Stimulated activated CD4-positive, alpha-beta T cell treated with anti-CD3 and anti-CD28 coated beads, TNF-alpha, amount 100 ng/mL, for 48 hours (primary cell): ENCODE results near the gene FARS2.
"Not testable (repeated sequence)": the region's sequence is repeated elsewhere in the genome, so short reads cannot be mapped to it uniquely, and the experiment has no call there.

Experiments used
- DNase-seq, 3 donors: peaks; one replicate each; pipeline ENCODE4 v3.0.0-alpha.2; 2020; ENCODE audit warnings: low read depth in 3 of 3

FARS2 gene

DNA sequence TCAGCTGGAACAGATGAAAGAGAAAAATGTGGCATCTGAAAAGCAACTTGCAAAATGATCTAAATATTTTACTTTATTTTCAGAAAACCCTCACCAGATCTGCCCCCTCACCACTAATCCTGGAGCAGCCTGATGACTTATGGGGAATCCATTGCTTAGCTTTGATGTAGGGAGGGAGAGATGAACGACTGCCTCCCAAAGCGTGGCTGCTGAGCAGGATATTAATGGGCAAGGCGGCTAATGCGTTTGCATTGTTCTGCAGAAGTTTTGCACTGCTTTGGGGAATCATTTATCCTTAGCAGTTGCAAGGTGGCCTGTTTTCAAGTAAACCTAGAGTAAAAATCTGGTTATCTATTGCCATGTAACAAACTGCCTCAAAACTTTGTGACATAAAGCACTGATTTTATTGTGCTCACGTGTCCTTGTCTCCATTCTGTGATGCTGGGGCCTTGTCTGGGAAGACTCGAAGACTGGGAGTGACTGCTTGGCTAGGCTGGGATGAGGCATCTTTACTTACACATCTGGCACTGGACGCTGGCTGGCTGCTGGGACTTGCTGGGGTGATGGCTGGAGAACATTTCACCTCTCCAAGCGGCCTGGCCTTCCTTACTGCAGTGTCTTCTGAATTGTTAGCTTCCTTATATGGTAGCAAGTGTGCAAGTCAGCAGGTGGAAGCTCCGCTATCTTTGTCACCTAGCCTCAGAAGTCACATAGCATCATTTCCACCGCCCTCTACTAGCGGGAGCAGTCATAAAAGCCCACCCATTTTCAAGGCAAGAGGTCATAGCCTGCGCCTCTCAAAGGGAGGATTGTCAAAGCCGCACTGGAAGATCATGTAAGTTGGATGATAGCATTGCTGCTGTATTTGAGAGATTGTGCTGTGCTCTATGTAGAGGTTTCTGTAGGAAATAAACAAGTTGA lies 432.2 kb downstream of the FARS2 start:
- no peak for DNase-seq

DNA sequence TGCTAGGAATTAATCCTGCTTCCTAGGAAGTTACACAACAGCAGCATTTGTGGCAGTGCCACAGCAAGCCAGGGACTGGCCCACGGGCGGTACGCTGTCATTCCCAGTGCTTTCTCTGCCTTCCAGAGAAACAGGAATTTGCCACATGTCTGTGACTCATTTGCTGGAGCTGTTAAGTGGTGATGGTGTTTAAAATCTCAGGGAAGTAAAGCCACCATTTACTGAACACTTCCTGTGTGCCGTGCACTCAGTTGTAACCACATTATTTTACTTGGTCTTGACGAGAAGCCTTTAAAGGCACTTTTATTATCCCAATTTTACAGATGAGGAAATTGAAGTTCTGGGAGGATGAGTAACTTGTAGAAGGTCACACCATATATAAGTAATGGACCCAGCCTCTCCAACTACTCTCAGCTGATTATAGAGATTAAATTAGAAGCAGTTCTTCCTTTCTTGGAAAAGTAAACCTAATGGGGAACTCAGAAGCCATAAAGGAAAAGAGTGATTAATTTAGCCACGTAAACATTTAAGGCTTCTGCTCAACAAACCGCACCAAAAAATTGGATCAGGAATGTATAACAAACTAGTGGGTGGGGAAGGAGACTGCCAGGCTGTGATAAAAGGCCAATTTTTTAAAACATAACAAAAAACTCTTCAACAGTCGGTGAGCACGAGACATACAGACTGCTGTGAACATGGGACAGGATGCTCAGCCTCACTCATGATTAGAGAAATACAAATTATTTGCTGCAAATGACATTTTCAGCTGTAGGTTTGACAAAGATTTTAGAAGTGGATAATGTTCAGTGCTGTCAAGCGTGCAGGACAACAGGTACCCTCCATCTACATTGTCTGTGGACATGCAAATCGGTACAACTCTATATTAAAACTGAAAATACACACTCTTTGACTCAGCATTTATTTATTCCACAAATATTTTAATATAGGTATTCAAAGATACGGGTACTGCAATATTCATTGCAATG lies 434.2 kb downstream of the FARS2 start:
- no peak for DNase-seq

DNA sequence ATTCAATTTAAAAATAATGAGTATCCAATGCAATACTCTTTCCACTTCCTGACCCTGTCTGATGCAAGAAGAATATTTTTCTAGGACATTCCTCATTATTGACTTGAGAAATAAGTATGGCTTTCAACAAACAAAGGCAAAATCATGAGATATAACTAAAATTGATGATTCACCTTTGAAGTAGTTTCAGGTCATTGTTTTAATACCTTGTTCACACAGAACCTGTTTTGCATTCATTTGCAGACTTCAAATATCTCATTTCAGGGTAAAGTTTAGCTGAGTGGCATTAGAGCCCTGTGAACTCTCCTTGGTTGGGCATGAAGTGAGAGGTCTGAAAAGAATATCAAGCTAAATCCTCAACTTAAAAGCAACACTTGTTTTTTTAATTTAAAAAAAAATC lies 436.2 kb downstream of the FARS2 start:
- no peak for DNase-seq

DNA sequence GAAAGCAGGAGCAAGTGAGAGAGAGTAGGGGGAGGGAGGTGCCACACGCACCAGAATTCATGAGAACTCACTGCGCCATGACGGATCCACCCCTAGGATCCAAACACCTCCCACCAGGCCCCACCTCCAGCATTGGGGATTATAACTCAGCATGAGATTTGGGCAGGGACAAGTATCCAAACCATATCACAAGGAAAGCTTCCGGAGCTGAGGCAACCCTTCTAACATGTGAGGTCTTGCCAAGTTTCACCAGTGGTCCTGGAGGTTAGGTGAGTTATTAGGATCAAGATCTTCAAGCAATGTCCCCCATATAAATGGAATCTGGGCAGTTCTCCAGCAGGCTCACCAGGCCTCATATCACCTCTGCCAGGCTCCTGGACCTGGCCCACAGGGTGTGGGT lies 437.0 kb downstream of the FARS2 start:
- DNase-seq, result no peak

DNA sequence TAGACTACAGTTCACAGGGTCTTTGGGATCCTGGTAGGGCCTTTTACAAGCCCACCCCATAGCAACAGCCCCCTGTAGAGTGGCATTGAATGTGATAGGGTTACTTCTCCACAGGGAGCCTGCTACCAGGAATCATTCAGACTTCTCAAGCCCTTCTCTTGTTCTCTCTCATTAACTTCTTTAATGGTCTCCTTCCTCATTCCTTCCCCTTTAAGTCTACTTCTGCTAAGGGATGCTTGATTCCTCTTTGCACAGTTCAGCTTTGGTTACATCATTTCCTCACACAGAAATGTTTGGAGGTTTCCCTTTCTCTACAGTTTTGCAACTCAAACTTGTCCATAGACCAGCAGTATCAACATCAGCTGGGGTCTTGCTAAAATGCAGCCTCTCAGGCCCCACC lies 437.8 kb downstream of the FARS2 start:
- DNase-seq, result not testable (repeated sequence)

DNA sequence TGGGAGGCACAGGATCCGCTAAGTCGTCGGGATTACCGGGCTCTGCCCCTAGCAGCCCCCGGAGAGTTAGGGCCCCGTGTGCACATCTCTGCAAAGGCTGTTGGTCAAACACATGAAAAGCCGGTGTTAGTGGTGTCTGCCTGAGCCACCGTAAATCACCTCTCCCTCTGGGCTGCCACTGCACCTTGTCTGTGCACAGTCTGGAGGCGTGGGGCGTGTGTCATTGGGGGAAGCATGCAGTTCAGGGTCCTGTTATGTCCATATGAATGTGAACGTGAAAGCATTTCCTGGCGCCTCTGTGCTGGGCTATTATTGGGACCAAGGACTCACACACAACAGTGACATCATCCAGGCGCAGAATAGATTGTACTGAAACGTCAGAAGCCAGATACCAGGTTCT lies 439.9 kb downstream of the FARS2 start:
- no peak for DNase-seq

DNA sequence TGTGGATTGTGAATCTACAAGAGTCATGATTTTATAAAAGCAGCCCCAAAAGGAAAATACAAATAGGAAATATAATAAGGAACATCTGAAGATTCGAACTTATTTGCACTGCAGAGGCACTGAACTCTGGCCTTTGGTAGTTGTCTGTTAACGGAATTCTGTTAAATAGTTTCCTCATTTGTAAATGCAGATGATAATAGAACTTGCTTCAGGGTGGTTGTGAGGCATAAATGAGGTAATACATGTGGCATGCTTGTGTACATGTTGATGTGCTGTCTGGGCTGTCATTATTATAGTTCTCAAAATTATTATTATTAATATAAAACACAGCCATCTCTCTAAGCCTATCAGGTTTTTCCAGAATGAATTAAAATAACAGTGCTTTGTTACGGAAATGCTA lies 443.4 kb downstream of the FARS2 start:
- no peak for DNase-seq

DNA sequence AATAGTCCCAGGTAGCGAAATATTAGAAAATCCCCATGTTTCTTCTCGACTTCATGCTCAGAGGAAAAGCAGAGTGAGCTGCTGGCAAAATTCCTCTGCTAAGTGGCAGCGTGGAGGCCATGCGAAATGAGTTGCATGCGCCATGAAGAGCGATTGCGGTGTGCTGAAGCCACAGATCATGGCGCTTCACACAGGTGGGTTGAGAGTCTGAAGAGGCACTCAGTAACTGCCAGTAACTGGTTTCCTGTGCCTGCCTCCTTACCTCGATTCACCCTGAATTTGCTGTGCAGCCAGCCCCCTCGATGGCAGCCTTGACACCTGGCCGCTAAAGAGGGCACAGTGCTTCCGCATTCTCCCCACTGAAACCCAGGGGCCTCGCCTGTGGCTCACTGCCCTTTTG lies 443.9 kb downstream of the FARS2 start:
- DNase-seq, result no peak

DNA sequence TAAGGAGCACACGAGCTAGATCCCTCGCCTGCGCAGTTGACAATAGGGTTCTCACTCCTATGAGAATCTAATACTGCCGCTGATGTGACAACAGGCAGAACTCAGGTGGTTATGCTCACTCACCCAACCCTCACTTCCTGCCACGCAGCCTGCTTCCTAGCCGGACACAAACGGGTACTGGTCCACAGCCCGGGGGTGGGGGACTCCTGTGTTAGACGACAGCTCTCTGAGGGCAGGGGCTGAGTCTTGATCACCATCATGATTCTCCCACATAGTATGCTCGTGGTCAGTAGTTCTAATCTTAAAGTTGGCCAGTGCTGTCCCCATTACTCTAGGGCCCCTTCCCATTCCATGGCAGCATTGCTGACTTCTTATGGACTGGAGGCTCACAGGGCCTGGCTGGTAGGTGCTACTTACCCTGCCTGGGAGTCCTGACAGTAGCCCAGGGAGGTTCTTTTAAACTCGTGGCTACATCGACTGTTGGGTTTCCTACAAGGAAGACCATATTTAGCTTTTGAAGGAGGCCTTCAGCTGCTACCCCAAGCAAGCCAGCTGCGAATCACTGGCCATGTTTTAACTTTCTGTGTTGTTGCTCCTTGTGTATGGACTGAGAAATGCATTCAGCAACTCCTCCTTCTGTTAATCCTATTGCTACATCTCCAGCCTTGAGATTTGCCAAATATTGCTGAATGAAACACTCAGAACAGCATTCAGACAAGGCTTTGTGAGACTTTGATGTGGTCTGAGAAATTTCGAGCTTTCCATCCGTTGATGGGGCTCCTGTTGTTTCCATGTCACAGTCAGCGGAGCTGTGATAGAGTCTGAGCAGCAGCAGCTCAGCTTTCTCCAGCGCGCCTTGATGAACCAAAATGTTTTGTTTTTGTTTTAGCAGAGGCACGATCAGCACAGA lies 445.1 kb downstream of the FARS2 start:
- no peak for DNase-seq

DNA sequence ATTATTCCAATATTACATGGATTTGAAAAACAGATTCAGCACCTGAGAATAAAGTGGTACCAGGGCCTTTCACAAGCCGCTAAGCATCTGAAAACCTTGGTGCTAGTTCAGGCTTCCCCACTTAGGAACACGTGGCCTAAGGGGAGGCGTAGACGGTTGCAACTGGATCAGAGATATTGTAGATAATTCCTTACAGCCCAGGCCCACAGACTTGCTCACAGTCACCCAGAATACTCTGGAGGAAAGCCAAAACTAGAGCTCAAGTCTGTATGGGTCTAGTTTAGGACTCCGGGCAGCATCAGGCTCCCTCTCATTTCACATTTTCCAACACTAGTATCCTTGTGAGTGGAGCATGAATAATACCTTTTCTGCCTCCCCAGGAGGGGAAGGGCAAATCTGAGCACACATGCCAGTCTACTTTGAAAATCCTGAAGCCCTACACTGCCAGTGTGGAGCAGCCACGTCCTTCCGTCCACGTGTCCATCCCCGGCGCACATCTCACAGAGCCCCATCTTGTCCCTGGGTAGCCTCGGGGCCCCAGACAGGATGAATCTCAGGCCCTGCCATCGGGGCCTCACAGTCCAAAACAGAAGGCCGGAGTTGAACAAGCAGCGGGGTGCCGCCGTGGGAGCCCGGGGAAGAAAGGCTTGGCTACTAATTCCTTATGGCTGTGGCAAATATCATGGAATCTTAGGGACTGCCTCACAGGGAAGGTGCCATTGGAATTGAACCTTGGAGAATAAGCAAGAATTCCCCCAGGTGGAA lies 446.1 kb downstream of the FARS2 start:
- DNase-seq, result no peak

DNA sequence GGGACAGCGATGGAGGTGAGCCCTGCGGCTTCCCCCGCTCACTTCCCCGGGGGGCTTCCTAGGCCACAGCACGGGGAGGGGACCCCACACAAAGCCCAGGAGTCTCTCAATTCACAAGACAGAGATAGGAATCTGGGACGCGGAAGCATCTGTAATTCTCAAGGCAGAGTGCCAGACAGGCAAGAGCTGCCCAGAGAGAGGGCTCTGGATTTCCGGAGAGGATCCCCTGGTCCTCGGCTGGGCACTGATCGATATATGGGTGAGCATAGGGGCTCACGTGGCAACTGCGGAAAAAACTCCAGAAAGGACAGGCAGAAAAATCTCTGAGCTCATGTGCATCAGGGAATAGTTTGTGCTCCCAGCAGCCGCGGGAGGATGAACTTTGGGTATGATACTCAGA lies 449.2 kb downstream of the FARS2 start:
- no peak for DNase-seq

DNA sequence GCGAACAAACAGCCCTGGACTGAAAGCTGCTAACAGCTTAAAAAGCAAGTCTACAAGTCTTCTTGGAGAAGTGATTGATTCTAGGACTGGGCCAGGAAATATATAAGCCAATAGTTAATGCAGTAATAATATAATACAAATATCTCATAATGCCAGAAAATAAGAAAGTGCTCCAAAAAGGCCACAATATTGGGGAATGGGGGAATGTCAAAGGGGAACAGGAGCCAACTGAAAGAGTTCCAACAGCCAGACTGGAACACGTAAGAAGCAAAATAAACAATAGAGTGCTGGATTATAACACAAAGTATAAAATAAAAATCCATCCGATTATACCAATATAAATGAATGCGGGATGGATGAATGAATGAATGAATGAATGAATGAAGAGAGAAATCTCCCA lies 449.6 kb downstream of the FARS2 start:
- no peak for DNase-seq

DNA sequence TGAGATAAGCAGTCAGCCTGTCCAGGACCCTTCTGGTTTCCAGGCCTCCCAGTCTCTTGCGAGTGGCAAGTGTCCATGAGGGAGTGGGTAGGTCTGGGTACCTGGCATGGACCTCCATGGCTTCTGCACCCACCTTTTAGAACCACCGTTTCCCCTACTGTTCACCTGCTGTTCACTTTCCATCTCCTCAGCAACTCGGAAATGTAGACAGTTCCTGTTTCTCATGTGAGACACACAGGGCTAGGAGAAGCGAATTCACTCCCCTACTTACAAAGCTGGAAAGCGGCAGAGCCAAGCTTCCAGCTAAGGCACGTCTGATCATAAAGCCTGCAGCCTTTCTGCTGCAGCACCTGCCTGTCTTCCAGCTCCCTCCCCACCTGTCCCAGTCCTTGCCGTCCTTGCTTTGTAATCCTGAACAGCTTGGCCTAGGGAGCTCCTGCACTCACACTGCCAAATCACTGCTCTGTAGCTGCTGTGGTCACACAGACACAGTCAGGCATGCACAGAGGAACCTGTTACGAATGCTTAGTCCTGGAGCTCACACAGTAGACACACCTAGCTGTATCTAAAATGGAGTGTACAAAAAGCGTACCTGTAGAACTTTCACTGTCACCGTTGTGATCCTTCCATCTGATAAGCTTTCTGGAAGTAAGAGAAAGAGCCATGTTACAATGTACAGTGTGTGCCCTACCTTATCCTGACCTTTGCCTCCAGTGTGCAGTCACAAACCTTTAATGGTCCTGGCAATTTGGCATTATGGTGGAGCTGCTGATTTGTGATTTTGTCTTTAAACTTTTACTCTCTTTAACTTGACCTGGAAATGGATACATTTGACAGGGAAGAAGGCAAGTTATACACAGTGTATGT lies 451.3 kb downstream of the FARS2 start:
- DNase-seq, result no peak

DNA sequence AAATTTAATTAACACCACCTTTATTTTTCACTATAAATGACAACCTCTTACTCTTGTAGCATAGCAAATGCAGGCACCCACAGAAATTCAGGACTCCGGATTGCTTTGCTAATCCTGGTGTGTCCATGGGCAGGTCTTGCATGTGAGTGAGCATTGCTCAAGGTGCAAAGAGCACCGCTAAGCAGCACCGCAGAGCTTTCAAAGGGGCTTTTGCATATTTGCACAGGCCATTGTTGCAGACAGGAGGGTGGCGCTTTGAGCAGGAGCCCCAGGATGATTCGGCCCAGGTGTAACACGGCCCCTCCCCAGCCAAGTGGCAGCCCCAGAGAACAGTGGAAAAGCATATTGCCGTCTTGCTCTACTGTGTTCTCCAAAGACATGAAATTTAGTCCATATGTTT lies 452.2 kb downstream of the FARS2 start:
- DNase-seq, result no peak

DNA sequence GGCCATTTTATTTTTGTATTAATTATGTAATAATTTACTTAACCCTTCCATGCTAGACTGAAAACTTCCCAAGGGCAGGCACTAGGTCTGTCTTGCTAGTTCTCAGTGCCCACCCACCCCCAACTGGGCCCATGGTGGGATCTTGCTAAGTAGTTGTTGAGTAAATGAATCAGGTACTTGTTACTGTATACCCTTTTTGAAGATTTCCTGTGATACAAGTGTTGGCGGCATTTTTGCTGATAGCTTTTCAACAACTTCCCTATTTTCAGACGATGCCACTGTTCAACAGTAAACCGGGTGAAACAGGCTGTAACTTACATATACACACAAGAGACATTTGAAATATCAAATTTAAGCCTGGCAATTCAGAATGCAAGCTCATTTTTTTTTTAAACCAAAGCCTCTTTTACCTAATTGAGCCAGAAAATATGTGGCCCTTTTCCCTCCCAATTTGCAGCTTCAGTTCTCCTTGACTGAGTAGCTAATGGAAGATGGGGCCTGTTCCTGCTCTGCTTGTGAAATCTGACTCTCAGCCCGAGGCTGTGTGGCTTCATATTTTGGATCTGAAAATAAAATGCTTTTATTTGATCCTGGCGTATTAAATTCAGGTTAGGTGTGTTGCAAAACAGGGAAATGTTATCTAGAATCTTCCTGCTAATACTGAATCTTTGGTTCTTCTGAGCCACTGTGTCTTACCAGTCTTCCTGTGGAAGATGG lies 457.1 kb downstream of the FARS2 start:
- DNase-seq, result no peak

DNA sequence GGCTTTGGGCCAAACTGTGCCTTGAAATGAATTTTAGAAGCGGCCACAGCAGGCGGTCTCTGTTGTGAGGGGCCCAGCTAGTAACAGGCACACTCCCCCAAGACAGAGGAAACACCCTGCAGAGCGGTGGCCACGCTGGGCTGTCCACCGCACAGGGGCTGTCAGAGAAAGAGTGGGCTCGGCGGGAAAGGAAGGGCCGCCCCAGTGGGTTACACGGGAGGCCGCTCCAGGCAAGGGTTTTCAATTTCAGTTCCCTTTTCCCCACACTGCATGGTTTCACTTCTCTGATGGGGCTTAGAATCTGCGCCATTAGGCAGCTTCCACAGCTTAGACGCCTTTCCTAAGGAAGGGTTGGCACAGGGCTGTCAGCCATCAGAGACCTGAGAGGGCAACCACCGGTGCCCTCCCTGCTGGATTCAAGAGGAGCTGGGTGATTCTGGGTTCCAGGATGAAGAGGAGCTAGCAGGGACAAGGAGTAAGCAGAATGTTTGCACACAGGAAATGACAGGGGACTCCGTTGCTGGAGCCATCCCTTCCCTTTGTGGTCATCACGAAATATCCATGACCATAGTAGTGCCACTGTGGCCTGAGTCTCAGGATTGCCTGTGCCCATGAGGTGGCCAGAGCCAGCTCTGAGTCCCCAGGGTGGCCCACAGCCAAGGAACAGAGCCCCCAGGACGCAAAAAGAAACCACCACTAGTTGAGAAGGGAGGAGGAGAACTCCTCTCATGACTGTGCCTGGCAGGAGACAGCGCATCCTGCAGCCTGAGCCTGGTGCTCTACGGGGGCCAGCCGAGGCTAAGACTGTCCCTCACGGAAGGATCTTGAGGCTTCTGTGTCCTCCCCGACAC lies 462.8 kb downstream of the FARS2 start:
- DNase-seq, result no peak

DNA sequence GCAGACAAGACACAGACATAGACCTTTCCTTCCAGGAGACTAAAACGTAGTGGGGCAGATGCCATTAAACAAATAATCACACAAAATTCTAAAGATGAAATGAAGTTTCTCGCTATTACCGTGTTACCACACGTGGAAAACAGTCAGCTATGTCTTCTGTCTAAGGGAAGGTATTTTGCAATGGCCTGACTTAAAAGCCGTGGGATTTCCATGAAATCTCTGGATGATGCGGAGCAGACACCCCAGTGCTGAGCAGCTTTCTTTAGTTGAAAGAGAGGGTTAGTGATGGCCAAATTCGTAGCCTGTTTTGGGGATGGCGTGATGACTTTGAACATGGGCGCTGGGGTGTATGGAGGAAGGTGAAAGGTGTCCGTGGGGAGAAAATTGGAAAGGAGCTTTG lies 463.6 kb downstream of the FARS2 start:
- DNase-seq, result no peak
